Fibroblast of mammary gland (primary cell): Measurements from ENCODE around the gene SH3GL2.
A peak's percentile ranks its signal among the peaks of the same experiment; 100 is the strongest.

Source experiments
- DNase-seq: peaks from one replicate; pipeline ENCODE4 v3.0.0-alpha.2; 2010; ENCODE audit warnings: low read depth
- H3K4me3 ChIP-seq: 2 replicates; pipeline ENCODE4 v1.5.1; 2011; ENCODE audit warnings: low read depth, mild to moderate bottlenecking, low read length, moderate library complexity; ENCODE audit not compliant: control insufficient read depth
- CTCF ChIP-seq: conservative IDR thresholded peaks from 2 replicates; pipeline ENCODE4 v1.5.1; 2011; ENCODE audit warnings: low read depth, low read length, inconsistent platforms; ENCODE audit not compliant: control insufficient read depth, insufficient read depth

The SH3GL2 gene

DNA sequence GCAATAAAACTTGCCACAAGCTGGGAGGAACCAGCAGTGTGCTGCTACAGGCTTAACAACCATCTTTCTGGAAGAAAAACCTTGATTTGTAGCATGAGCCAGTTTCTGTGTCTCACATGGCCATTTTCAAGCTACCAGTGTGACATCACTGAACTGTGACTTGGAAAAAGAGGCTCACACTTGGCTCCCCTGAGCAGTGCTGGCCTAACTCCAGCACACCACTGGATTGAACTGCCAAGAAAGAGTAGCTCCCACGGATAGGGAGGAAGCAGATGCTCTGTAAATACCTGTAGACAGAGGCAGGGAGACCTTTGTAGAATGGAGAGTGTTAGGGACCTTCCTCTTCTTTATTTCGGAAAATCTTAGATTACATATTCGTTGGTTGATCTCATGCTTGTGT is 197.9 kb downstream of the SH3GL2 start:
- no peak for TF ChIP-seq CTCF
- DNase-seq: no peak
- H3K4me3 ChIP-seq: no peak overlapping the region

DNA sequence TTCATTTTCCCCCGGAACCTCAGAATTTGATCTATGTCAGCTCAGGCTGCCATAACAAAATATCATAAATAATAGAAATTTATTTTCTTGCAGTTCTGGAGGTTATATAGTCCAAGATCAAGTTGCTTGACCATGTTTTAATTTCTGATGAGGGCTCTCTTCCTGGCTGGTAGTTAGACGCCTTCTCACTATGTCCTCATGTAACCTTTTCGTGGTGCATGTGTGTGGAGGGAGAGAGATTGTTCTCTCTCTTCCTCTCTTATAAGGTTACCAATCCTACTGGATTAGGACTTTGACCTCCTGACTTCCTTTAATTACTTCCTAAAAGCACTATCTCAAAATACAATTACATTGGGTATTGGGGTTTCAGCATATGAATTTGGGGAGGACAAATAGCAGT is 198.6 kb downstream of the SH3GL2 start:
- H3K4me3 ChIP-seq: no peak overlapping the region
- DNase-seq: no peak
- TF ChIP-seq CTCF: no peak

GRCh38 chr9:17782430-17783149 is 203.7 kb downstream of the SH3GL2 start:
- no peak for TF ChIP-seq CTCF
- H3K4me3 ChIP-seq: no peak overlapping the region
- no peak for DNase-seq

- no peak overlapping the region for H3K4me3 ChIP-seq
- TF ChIP-seq CTCF: no peak
- DNase-seq: peak; percentile 2
Measured at GRCh38 chr9:17783227-17783626, 204.4 kb downstream of the SH3GL2 start.

- no peak for DNase-seq
- no peak for TF ChIP-seq CTCF
Measured at GRCh38 chr9:17789316-17789715, 210.4 kb downstream of the SH3GL2 start.

GRCh38 chr9:17793713-17794622 is 215.1 kb downstream of the SH3GL2 start:
- TF ChIP-seq CTCF: peak; percentile 32
- peak; percentile 17 for DNase-seq
- H3K4me3 ChIP-seq: no peak overlapping the region

More at GRCh38 chr9:17789316-17789715, 210.4 kb downstream of the SH3GL2 start:
- H3K4me3 ChIP-seq: no peak overlapping the region
